LoVo (cell line): Measurements from ENCODE around the gene STXBP2.

Source experiments
- DNase-seq: peaks from one replicate; pipeline ENCODE4 v3.0.0-alpha.2; 2016; ENCODE audit warnings: low spot score

The STXBP2 gene

DNA sequence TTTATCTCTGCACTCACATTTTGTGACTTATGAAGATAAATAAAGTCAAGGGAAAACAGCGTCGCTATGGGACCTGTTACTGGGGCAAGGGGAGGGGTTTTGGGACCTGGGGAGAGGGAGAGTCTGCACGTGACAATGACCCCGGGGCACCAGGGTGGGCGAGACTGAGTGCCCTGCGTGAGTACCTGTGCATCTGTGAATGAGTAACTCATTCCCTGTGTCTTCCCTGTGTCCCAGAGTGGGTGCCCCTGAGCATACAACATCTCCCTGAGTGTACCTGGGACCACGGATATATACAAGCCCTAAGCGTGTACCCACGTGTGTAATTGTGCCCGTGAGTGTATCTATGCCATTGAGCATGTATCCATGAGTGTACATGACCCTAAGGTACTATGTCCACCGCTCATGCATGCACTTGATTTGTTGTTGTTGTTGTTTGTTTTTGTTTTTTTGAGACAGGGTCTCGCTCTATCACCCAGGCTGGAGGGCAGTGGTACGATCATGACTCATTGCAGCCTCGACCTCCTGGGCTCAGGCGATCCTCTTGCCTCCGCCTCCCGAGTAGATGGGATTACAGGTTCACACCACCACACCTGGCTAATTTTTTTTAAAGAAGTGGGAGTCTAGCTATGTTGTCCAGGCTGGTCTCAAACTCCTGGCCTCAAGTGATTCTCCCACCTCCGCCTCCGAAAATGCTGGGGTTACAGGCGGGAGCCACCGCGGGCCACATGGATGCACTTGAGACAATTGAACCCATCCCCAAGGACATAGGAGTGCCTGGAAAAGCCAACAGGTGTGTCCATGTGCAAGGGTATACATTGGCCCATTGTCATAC, 43.1 kb downstream of the STXBP2 start:
- no peak for DNase-seq

DNA sequence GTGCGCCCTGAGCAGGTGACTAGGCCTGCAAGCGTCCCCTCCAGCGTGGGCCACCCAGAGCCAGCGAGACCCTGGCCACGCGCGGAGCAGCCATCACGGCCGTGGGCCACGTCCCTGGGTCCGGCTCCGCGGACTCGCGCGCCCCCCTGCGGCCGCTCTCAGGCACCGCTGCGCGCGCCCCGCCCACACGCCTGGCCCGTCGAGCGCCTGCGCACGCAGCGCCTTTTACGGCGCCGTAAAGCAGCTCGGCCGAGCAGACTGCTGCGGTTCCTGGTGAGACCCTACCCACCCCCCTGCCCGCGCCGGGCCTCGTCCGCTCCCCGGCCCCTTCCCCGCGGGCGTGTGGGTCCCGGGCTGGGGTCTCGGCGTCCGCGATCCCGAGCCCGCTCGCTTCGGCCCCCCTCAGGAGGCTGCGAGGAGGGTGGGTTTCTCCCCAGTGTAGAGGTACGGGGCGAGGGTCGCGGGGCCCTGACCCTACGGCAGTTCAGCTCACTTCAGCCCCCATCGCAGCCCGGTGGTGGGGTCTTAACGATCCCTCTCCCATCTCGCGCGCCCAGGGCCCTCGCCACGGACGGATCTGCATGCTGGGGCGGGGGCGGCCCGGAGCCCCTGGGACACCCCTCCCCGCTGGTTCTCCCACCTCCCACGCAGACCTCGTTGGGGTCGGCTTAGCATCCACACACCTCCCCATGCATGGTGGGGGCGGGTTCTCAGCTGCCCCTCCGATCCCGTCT, 43.9 kb downstream of the STXBP2 start, which contains the start of gene TRAPPC5:
TSS of gene TRAPPC5 (plus strand) at position 228 of the 734 bp plus-strand sequence. CDS start 1,421 bp downstream, outside the sequence.
- peak; percentile 85 for DNase-seq

DNA sequence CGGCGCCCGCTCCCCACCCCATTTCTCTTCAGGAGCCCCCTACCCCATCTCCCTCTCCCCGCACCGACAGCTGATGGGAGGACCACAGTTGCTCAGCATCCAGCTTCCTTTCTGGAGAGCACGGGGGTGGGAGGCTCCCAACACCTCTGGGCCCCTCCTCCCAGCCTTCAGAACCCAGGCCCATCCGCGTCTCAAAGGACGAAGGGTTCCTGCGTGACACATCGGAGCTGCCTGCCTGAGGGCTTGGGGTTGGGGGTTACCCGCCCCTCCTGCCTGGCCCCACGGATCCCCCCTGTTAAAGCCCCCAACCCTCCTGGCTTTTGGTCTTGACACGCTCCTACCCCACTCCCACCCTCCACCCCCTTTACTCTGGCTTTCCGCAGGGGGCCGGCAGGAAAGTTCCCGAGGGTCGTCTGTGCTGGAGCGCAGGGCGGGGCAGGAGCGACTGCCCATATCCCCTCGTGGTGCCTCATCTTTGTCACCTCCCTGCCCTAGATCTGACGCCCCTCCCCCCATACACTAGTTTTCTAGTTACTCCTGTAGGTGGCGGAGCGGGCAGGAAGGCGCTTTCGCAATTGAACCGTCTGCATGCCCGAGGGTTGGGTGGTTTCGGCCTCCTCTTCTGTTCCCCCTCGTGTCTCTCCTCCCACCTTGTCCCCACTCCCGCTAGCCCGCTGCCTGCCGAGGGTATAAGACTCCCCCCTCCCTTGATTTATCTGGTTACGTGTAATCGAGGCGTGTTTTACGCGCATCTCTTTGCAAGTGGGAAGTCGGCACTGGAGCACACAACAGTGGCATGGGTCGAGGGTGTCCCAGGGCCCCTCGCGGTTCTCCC, 44.6 kb downstream of the STXBP2 start:
- peak; percentile 63 for DNase-seq

DNA sequence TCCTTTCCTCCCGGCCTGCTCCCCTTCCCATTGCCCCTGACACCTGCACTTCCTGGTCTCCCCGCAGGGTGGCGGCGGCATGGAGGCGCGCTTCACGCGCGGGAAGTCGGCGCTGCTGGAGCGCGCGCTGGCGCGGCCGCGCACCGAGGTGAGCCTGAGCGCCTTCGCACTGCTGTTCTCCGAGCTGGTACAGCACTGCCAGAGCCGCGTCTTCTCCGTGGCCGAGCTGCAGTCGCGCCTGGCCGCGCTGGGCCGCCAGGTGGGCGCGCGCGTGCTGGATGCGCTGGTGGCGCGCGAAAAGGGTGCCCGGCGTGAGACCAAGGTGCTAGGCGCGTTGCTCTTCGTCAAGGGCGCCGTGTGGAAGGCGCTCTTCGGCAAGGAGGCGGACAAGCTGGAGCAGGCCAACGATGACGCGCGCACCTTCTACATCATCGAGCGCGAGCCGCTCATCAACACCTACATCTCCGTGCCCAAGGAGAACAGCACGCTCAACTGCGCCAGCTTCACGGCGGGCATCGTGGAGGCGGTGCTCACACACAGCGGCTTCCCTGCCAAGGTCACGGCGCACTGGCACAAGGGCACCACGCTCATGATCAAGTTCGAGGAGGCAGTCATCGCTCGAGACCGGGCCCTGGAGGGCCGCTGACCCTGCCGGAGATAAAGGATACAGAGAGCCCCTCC, 45.4 kb downstream of the STXBP2 start:
- DNase-seq: no peak

DNA sequence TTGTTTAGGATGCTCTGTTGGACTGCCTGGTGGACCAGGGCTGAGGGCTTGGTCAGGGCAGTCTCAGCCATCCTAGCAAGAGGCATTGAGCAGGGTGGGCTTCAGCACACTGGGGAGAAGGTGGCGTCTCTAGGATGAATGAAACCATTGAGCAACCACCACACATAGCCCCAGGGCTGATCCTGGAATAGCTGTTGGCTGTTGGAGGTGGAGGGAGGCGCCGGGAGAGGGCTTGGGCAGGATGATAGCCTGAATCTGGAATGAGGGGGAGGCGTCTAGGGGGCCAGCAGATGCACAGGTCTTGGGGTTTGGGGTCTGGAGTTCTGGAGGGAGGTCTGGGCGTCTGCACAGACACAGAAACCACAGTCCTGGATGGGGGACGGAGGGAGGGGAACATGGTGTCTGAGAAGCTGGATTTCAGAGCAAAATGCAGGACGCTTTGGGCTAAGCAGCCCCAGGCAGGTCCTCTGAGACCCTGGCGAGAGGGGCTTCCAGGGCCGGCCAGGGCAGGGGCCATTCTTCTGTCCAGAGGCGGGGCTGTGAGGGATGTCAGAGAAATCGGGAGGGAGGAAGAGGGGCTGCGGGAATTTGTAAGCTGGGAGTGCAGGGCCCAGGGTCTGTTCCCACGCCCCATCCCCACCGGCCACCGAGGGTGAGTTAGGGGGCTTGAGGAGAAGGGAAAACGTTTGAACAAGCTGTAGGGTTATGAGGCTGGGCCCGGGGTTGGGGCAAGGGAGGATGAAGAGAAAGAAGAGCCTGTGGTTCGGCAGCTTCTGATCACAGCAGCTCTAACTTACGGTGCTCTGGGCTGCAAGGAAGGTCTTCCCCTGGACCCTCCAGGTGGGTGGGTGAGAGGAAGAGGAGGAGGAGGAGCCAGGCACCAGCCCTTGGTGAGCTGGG, 48.9 kb downstream of the STXBP2 start:
- DNase-seq: no peak

DNA sequence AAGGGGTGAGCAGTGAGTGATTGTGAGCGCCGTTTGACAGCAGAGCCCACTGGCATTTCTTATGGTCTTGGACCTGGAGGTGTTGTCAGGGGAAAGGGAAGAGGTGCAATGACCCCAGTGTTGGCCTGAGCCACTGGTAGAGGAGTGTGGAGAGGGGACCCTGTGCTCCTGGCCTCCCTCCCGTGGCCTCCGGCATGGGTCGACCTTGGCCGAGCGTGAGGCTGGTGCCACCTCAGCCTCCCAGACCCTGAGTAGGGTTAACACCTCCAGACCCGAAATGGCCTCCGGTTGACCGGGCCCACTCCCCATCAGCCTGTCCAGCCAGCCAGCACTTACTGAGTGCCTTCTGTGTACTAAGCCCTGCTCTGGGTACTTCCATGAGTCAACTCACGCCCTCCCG, 50.3 kb downstream of the STXBP2 start:
- no peak for DNase-seq

DNA sequence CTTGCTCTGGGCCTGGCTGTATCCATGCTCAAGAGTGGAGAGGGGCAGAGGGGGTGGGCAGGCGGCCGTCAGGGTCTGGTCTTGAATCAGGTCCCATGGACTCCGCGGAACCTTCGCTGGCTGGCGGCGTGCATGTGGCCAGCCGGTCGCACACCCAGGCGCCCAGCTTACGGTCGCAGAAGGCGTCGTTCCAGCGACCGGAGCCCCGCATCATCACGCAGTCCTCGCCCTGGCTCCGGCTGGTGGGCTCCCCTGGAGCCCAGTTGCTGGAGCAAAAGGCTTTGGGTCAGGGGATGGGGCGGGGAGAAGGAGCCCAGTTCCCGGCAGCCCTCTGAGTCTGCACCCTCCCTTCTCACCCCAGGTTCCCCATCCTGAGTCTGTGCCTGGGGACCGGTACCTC, 52.3 kb downstream of the STXBP2 start:
- DNase-seq: no peak

DNA sequence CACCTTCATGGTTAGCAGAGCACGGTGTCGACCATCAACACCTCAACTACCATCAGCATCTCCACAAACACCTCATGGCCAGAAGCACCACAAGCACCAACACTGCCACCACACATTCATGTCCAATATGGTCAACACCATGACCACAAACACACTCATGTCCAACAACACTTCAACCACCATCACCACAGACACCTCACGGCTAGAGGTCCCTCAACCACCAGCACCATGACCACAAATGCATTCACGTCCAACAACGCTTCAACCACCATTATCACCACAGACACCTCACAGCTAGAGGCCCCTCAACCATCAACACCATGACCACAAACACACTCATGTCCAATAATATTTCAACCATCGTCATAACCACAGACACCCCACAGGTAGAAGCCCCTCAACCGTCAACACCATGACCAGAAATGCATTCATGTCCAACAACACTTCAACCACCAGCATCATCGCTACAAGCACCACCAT, 53.9 kb downstream of the STXBP2 start:
- DNase-seq: no peak

DNA sequence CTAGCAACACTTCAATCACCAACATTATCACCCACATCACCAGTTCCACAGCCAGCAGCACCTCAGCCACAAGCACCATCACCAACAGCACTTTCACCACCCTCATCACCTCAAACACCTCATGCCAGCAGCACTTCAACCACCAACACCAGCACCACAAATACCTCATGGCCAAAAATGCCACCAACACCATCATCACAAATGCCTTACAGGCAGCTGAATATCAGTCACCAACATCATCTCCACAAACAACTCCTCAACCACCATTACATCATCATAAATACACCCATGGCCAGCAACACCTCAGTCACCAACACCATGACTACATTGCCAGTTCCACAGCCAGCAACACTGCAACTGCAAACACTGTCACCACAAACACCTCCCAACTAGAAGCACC, 54.6 kb downstream of the STXBP2 start:
- DNase-seq: no peak

DNA sequence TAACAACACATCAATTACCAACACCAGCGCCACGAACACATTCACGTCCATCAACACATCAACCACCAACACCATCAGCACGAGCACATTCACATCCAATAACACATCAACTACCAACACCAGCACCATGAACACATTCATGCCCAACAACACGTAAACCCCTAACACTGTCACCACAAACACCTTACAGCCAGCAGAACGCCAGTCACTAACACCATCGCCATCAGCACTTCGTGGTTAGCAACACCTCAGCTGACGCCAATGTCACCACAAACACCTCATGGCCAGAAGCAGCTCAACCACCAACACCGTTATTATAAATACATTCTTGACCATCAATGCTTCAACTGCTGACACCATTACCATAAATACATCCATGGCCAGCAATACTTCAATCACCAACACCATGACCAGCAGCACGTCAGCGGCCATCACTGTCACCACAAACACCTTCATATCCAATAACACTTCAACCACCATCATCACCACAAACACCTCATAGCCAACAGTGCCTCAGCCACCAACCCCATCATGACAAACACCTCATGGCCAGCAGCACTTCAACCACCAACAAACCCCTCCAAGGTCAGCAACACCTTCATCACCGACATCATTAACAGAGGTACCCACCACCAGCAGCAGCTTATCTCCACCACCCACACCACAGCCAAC, 55.6 kb downstream of the STXBP2 start:
- DNase-seq: no peak

DNA sequence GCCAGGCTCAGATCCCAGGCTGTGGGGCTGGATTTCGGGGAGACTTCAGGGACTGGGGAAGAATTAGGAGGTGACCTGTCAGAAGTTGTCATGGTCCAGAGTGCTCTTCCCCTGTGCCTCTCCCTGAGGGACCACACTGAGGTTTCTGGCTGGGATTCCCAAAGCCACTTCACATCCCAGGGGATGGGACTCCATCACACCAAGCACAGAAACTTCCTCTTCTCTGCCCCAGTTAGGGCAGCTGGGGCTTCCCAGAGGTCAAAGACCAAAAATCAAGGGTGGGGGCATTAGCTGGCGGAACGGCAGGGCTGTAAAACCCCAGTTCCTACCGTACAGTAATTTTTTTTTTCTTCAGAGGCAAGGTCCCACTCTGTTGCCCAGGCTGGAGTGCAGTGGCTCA, 57.6 kb downstream of the STXBP2 start:
- no peak for DNase-seq
